SIG-M5 (cell line): ENCODE results near the gene KPNA1.
"Not testable (repeated sequence)": the region's sequence is repeated elsewhere in the genome, so short reads cannot be mapped to it uniquely, and the experiment has no call there.

Experiments
- DNase-seq: peaks from one replicate; lab custom pipeline; 2025; lab: John Stamatoyannopoulos, UW

Gene KPNA1

GRCh38 chr3:122475316-122475715, 39.4 kb downstream of the KPNA1 start:
- DNase-seq = no peak

DNA sequence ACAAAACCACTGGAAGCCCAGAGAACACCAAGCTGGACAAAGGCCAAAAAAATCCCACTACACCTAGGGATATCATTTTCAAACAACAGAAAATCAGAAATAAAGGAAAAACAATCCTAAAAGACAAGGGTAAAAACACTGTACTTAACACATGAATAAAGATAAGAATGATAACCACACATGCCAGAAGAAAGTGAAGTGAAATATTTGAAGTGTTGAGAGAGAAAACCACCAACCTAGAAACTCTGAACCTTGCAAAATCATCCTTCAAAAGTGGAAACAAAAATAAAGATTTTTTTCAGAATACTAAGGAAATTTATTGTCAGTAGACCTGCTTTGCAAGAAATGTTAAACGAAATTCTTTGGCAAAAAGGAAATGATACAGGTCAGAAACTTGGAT, 45.1 kb downstream of the KPNA1 start:
- no peak for DNase-seq

GRCh38 chr3:122468896-122469533, 45.7 kb downstream of the KPNA1 start:
- no peak for DNase-seq

DNA sequence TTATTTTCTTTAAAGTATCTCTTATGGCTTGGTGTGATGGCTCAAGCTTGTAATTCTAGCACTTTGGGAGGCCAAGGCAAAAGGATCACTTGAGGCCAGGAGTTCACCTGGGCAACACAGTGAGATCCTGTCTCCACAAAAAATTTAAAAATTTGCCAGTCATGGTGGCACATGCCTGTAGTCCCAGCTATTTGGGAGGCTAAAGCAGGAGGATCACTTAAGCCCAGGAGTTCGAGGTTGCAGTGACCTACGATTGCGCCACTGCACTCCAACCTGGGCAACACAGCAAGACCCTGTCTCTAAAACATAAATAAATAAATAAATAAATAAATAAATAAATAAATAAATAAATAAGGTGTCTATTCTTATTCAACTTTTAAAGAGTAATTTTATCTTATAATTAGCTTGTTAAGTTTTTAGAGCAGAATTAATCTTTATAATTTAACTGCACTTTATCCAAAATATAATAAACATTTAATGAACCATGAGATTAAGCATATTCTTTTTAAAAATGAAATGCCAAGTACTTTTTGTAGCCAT, 48.0 kb downstream of the KPNA1 start:
- DNase-seq = no peak

- DNase-seq = no peak
Measured at GRCh38 chr3:122464659-122465058, 50.1 kb downstream of the KPNA1 start.

GRCh38 chr3:122462406-122462805, 52.3 kb downstream of the KPNA1 start:
- no peak for DNase-seq

GRCh38 chr3:122461806-122462205, 52.9 kb downstream of the KPNA1 start:
- no peak for DNase-seq

- no peak for DNase-seq
Measured at GRCh38 chr3:122458992-122459391, 55.7 kb downstream of the KPNA1 start.

DNA sequence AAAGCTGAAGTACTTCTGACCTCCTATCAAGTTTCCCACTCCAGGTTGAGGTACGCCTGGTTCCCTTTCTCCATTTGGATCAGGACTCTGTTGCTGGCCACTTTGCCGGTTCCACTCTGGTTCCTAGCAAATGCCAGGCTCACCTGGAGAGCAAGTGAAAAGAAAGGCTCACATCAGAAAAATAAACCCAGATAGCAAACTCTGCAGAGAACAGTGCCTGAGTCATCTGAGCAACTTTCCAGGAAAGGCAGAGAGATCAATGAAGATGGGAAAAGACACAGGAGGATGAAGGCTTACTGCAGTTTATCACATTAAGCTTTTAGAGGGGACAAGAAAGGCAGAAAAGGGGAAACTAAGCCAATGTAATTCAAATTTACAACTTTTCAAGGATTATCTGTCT, 57.0 kb downstream of the KPNA1 start:
- no peak for DNase-seq

DNA sequence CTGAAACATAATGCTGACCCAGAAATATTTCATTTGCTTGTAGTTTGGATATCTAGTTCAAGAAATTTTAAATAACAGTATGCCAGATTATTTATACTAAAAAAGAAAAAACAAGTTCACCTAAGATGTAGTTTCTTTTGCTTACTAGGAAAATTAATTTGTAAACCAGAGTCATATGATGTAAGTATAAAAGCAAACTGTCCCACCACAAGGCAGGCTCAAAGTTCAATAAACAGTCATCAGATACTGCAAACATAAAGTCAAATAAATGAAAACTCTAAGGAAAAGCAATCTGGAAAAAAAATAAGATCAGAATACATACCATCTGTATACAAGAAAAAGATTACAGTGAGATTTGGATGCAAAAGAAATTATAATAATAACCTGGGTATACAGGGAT, 58.7 kb downstream of the KPNA1 start:
- no peak for DNase-seq

DNA sequence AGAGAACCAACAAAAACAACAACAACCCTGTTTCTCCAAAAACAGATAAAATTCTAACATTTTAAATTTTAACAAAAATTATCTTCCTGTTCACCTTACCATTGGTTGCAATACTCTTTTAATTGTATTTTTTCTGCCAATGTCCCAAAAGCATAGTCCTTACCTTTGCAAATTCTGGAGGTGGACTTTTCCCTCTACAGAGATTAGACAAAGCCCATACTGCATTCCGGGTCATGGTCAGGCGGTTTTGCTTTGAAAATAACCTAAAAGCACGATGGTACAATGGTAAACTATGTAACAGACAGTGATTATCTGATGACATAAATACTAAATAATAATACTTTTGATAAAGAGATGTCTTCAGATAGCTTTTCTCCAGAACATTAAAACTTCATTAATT, 63.4 kb downstream of the KPNA1 start:
- DNase-seq = no peak

DNA sequence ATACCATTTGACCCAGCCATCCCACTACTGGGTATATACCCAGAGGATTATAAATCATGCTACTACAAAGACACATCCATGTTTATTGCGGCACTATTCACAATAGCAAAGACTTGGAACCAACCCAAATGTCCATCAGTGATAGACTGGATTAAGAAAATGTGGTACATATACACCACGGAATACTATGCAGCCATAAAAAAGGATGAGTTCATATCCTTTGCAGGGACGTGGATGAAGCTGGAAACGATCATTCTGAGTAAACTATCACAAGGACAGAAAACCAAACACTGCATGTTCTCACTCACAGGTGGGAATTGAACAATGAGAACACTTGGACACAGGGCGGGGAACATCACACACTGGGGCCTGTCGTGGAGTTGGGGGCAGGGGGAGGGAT, 66.5 kb downstream of the KPNA1 start:
- DNase-seq = not testable (repeated sequence)

DNA sequence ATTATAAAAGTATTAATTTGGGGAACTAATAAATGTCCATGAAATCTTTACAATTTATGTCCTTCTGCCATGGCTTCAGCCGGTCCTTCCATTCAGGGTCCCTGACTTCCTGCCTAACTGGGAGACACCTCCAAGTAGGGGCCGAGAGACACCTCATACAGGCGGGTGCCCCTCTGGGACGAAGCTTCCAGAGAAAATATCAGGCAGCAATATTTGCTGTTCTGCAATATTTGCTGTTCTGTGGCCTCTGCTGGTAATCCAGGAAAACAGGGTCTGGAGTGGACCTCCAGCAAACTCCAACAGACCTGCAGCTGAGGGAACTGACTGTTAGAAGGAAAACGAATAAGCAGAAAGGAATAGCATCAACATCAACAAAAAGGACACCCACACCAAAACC, 70.2 kb downstream of the KPNA1 start:
- DNase-seq = not testable (repeated sequence)

- DNase-seq = not testable (repeated sequence)
Measured at GRCh38 chr3:122443762-122444490, 70.8 kb downstream of the KPNA1 start.

DNA sequence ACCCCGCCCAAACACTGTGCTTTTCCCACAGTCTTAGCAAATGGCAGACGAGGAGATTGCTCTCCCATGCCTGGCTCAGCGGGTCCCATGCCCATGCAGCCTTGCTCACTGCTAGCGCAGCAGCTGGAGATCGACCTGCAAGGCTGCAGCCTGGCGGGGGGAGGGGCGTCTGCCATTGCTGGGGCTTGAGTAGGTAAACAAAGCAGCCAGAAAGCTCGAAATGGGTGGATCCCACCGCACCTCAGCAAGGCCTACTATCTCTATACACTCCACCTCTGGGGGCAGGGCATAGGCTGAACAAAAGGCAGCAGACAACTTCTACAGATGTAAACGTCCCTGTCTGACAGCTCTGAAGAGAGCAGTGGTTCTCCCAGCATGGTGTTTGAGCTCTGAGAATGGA, 71.6 kb downstream of the KPNA1 start:
- no peak for DNase-seq

DNA sequence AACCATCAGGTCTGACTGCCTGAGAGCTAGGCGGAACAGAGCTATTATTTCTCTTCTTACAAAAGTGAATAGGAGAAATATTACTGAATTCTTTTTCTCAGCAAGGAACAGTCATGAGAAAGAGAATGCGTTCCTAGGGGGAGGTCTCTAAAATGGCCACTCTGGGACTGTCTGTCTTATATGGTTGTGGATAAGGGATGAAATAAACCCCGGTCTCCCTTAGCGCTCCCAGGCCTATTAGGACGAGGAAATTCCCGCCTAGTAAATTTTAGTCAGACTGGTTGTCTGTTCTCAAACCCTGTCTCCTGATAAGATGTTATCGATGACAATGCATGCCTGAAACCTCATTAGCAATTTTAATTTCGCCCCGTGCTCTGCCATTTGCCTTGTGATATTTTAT, 78.8 kb downstream of the KPNA1 start:
- no peak for DNase-seq

- DNase-seq = no peak
Measured at GRCh38 chr3:122430371-122430770, 84.4 kb downstream of the KPNA1 start.

DNA sequence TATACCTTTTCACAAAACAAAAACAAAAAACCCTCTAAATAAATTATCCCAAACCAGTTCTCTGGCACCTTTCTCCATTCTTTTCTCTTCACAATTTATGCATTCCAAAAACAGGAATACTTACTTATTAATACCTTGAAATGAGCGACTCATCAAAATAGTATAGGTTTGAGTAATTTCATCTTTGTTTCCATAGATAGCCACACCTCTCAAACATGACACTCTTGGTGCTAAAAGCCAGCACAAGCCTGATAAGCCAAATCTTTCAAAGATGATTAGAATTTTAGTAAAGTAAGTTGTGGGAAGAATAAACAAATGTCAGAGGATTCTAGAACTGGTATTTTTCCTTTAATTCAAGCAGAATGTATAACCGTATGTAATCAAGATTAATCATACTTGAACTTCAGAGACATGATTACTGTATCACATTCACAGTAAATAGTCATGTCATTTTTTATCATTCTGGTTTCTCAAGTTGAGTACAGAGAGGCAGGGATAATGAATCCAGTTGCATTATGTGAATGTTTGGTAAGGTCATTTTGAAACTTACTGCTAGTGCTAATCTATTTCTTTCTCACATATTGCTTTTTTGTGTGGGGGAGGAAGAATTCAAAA, 86.8 kb downstream of the KPNA1 start:
- DNase-seq = no peak

DNA sequence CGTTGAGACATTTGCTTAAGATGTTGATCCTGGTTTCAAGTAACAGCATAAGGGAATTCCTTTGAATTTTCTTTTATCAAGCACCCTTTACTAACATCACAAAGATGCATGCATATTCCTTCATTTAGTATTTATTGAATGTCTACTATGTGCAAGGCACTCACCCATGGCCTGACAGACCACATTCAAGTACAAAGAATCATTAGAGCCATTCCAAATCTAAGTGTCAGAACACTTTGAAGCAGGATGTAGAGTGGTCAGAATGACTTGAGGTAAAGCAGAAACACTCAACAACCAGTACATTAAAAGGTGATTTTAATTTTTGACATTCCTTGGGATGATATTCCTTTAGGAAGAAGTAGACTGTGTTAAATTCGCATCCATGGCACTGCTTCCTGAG, 92.9 kb downstream of the KPNA1 start:
- DNase-seq = no peak

DNA sequence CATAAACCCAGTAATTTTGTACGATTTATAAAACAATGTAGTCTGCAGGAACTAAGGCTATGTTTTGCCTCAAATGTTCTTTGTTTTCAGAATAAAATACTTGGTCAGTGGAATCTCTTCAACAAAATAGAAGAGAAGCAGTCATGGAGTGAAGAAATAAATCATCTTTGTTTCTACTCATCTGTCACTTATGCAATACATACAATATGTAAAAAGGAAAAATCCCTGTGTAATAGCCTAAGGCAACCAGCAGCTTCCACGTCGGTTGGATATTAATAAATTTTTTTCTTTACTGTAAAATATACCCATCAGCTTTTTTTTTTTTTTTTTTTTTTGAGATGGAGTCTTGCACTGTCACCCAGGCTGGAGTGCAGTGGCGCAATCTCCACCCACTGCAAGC, 93.6 kb downstream of the KPNA1 start:
- DNase-seq = no peak

- no peak for DNase-seq
Measured at GRCh38 chr3:122416966-122417365, 97.8 kb downstream of the KPNA1 start.

- DNase-seq = no peak
Measured at GRCh38 chr3:122415762-122416654, 98.7 kb downstream of the KPNA1 start, which contains the start of gene WDR5B. Gene WDR5B, minus strand, starts transcription at chr3:122416062. Its CDS starts 534 bp downstream, at chr3:122415528.
